ENCODE results near the gene FADS1.

GRCh38 chr11:61750631-61751273, 66.1 kb downstream of the FADS1 start:
- TF ChIP-seq POLR2AphosphoS5 (IDR thresholded peaks at IDR 0.05; ENCODE audit: low read depth) = no peak
- TF ChIP-seq, protein P1, sequence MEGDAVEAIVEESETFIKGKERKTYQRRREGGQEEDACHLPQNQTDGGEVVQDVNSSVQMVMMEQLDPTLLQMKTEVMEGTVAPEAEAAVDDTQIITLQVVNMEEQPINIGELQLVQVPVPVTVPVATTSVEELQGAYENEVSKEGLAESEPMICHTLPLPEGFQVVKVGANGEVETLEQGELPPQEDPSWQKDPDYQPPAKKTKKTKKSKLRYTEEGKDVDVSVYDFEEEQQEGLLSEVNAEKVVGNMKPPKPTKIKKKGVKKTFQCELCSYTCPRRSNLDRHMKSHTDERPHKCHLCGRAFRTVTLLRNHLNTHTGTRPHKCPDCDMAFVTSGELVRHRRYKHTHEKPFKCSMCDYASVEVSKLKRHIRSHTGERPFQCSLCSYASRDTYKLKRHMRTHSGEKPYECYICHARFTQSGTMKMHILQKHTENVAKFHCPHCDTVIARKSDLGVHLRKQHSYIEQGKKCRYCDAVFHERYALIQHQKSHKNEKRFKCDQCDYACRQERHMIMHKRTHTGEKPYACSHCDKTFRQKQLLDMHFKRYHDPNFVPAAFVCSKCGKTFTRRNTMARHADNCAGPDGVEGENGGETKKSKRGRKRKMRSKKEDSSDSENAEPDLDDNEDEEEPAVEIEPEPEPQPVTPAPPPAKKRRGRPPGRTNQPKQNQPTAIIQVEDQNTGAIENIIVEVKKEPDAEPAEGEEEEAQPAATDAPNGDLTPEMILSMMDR (conservative IDR thresholded peaks at IDR 0.05; ENCODE audit: low read depth in 2 of 2) = no peak
- no peak for TF ChIP-seq REST (IDR thresholded peaks at IDR 0.05; ENCODE audit: unreplicated experiment)
- TF ChIP-seq EZH2 (IDR thresholded peaks at IDR 0.05; ENCODE audit: low read depth, unreplicated experiment) = no peak
- TF ChIP-seq CREB1 (CRISPR knock-in tag; IDR thresholded peaks at IDR 0.05; ENCODE audit: low read depth) = no peak
- TF ChIP-seq EZH2phosphoT487 (IDR thresholded peaks at IDR 0.05; ENCODE audit: unreplicated experiment) = no peak
- no peak for TF ChIP-seq STAT1 (IDR thresholded peaks at IDR 0.05; ENCODE audit: unreplicated experiment)
- TF ChIP-seq ZNF114 (CRISPR knock-in tag; IDR thresholded peaks at IDR 0.05) = no peak
- no peak for TF ChIP-seq ETS1 (IDR thresholded peaks at IDR 0.05)
- TF ChIP-seq ZNF331 (CRISPR knock-in tag; IDR thresholded peaks at IDR 0.05; ENCODE audit: low read depth) = no peak
- TF ChIP-seq NANOG (IDR thresholded peaks at IDR 0.05; ENCODE audit: borderline replicate concordance) = no peak
- TF ChIP-seq JUNB (IDR thresholded peaks at IDR 0.05; ENCODE audit: unreplicated experiment) = no peak
- TF ChIP-seq ZNF462 (CRISPR knock-in tag; IDR thresholded peaks at IDR 0.05) = no peak
